Measurements from ENCODE around the gene PAX5. TPM values are rescaled to one million over a fixed set of nuclear protein-coding genes. Genes with fewer than 3 reads are reported as not detected.

PAX5 gene
- polyA plus RNA-seq, 1 experiment = not detected

- no peak overlapping the region for H3K4me3 ChIP-seq (ENCODE audit: low read depth, low read length)
- no peak for DNase-seq (ENCODE audit: low read depth)
- ChIA-PET CTCF (no interaction called here), POLR2A (no interaction called here)
- TF ChIP-seq, protein P1, sequence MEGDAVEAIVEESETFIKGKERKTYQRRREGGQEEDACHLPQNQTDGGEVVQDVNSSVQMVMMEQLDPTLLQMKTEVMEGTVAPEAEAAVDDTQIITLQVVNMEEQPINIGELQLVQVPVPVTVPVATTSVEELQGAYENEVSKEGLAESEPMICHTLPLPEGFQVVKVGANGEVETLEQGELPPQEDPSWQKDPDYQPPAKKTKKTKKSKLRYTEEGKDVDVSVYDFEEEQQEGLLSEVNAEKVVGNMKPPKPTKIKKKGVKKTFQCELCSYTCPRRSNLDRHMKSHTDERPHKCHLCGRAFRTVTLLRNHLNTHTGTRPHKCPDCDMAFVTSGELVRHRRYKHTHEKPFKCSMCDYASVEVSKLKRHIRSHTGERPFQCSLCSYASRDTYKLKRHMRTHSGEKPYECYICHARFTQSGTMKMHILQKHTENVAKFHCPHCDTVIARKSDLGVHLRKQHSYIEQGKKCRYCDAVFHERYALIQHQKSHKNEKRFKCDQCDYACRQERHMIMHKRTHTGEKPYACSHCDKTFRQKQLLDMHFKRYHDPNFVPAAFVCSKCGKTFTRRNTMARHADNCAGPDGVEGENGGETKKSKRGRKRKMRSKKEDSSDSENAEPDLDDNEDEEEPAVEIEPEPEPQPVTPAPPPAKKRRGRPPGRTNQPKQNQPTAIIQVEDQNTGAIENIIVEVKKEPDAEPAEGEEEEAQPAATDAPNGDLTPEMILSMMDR (IDR thresholded peaks at IDR 0.05; ENCODE audit: insufficient read depth, low read depth, low read length) = no peak
- H3K27me3 ChIP-seq (ENCODE audit: control insufficient read depth, insufficient read depth, low read length) = peaks cover 20% of the 10 kb centered on the region
- H3K36me3 ChIP-seq (ENCODE audit: control insufficient read depth, insufficient read depth, low read length) = no peaks in the 10 kb centered on the region
Observed at GRCh38 chr9:36867672-36868471, 166.2 kb downstream of the PAX5 start.

DNA sequence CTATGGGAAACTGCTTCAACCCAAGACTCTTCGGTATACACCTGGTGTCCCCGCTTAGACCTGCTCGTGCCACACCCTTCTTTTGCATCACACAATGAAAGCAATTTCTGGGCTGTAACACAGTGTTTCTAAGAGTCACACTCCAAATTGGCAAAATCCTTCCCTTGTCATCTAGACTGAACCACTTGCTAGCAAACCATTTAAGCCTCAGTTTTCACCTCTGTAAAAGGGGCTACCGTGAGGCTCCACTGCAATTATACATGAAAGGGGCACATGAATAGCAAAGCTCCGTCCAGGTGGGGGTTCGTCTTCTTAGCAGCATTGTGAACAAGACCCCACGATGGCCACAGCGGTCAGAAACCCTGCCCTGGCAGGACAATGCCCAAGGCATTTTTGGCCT lies 166.8 kb downstream of the PAX5 start:
- DNase-seq (ENCODE audit: low read depth) = no peak
- Histone ChIP-seq H3K36me3 (ENCODE audit: control insufficient read depth, insufficient read depth, low read length) (no peaks in the 10 kb centered on the region), H3K4me3 (ENCODE audit: low read depth, low read length) (no peak overlapping the region), H3K27me3 (ENCODE audit: control insufficient read depth, insufficient read depth, low read length) (peaks cover 21% of the 10 kb centered on the region)
- POLR2A ChIA-PET = no interaction called here
- CTCF ChIA-PET = interaction anchor here (8.1 kb wide), 1 partner anchor 7 kb away, joined by 63 read pairs; no protein-coding TSS in a partner anchor
- TF ChIP-seq, protein P1 (IDR thresholded peaks at IDR 0.05; ENCODE audit: insufficient read depth, low read depth, low read length) = no peak

DNA sequence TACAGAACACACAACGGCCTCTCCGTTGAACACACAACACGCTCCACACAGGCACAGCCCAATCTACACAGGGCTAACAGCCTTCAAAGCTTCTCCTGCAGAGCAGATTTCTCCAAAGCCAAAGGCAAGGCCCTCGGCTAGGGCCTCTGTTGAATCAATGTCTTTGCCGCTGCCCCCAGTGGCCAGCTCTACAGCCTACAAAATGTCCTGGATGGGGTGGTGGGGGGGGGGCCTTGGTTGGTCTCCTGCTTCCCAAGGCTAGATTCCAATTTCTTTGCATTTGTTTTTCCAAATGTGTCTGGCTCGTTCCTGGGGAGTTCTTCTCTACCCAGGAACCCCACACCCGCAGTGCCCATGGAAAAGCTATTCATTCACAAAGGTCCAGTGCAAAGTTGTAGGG lies 167.2 kb downstream of the PAX5 start:
- Histone ChIP-seq H3K27me3 (ENCODE audit: control insufficient read depth, insufficient read depth, low read length) (peaks cover 21% of the 10 kb centered on the region), H3K4me3 (ENCODE audit: low read depth, low read length) (no peak overlapping the region), H3K36me3 (ENCODE audit: control insufficient read depth, insufficient read depth, low read length) (no peaks in the 10 kb centered on the region)
- POLR2A ChIA-PET = no interaction called here
- CTCF ChIA-PET = interaction anchor here (0.8 to 8.1 kb wide), 2 partner anchors 7 to 10 kb away, joined by 3 to 63 read pairs; no protein-coding TSS in a partner anchor
- no peak for DNase-seq (ENCODE audit: low read depth)
- TF ChIP-seq, protein P1 (IDR thresholded peaks at IDR 0.05; ENCODE audit: insufficient read depth, low read depth, low read length) = no peak

GRCh38 chr9:36865731-36866635 lies 168.1 kb downstream of the PAX5 start:
- CTCF ChIA-PET = interaction anchor here (0.8 to 8.1 kb wide), 2 partner anchors 8 to 9 kb away, joined by 3 to 63 read pairs; no protein-coding TSS in a partner anchor
- POLR2A ChIA-PET = no interaction called here
- TF ChIP-seq, protein P1 (IDR thresholded peaks at IDR 0.05; ENCODE audit: insufficient read depth, low read depth, low read length) = no peak
- no peak overlapping the region for H3K4me3 ChIP-seq (ENCODE audit: low read depth, low read length)
- H3K36me3 ChIP-seq (ENCODE audit: control insufficient read depth, insufficient read depth, low read length) = no peaks in the 10 kb centered on the region
- H3K27me3 ChIP-seq (ENCODE audit: control insufficient read depth, insufficient read depth, low read length) = peaks cover 21% of the 10 kb centered on the region
- no peak for DNase-seq (ENCODE audit: low read depth)

Measured in BJ (cell line).